Measurements from ENCODE around the gene BZW2.

Gene BZW2

GRCh38 chr7:16718111-16718656 is 72.2 kb downstream of the BZW2 start:
- DNase-seq (ENCODE audit: extremely low spot score) = no peak
- POLR2A ChIA-PET = no interaction called here
- CTCF ChIA-PET = no interaction called here
- TF ChIP-seq CTCF (IDR thresholded peaks at IDR 0.05; ENCODE audit: control extremely low read depth, extremely low read depth, low read depth, missing control alignments) = no peak

- ChIA-PET CTCF (no interaction called here), POLR2A (no interaction called here)
- DNase-seq (ENCODE audit: extremely low spot score) = no peak
- no peak for TF ChIP-seq CTCF (IDR thresholded peaks at IDR 0.05; ENCODE audit: control extremely low read depth, extremely low read depth, low read depth, missing control alignments)
Measured at GRCh38 chr7:16719699-16720098, 73.7 kb downstream of the BZW2 start.

- no peak for DNase-seq (ENCODE audit: extremely low spot score)
- POLR2A ChIA-PET = no interaction called here
- CTCF ChIA-PET = no interaction called here
- no peak for TF ChIP-seq CTCF (IDR thresholded peaks at IDR 0.05; ENCODE audit: control extremely low read depth, extremely low read depth, low read depth, missing control alignments)
Measured at GRCh38 chr7:16721541-16721940, 75.6 kb downstream of the BZW2 start.

GRCh38 chr7:16724344-16724743 is 78.4 kb downstream of the BZW2 start:
- DNase-seq (ENCODE audit: extremely low spot score) = no peak
- no peak for TF ChIP-seq CTCF (IDR thresholded peaks at IDR 0.05; ENCODE audit: control extremely low read depth, extremely low read depth, low read depth, missing control alignments)
- POLR2A ChIA-PET = no interaction called here

GRCh38 chr7:16726189-16726588 is 80.2 kb downstream of the BZW2 start:
- ChIA-PET CTCF (no interaction called here), POLR2A (no interaction called here)
- no peak for DNase-seq (ENCODE audit: extremely low spot score)
- TF ChIP-seq CTCF (IDR thresholded peaks at IDR 0.05; ENCODE audit: control extremely low read depth, extremely low read depth, low read depth, missing control alignments) = no peak

More at GRCh38 chr7:16724344-16724743, 78.4 kb downstream of the BZW2 start:
- CTCF ChIA-PET = interaction anchor here (1.3 kb wide), 1 partner anchor 26 kb away, joined by 3 read pairs; no protein-coding TSS in a partner anchor

GRCh38 chr7:16727736-16728135 is 81.8 kb downstream of the BZW2 start:
- POLR2A ChIA-PET = no interaction called here
- no peak for TF ChIP-seq CTCF (IDR thresholded peaks at IDR 0.05; ENCODE audit: control extremely low read depth, extremely low read depth, low read depth, missing control alignments)
- CTCF ChIA-PET = interaction anchor here (1.4 kb wide), 1 partner anchor 63 kb away, joined by 3 read pairs; no protein-coding TSS in a partner anchor
- no peak for DNase-seq (ENCODE audit: extremely low spot score)
